ENCODE data around the gene LINGO1.

Gene LINGO1

DNA sequence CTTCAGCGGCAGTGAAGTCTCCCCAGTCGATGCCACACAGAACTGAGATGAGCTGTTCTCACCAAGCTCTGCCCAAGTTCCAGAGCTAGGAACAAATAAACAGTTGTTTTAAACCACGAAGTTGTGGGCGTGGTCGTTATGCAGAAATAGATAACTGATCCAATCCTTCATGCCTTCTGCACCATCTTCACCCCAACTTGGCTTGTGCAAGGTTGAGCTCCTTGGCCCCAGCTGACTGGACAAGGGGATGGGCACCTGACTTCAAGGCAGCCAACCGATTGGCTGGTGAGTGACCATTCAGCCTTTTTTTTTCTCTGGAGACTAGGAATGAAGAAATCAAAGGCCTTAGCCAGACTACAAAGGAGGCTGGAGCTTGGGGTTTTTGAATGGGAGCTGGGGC is 23.9 kb downstream of the LINGO1 start:
- TF ChIP-seq POLR2A (IDR thresholded peaks at IDR 0.05; ENCODE audit: low read depth, low read length) = no peak
- FAIRE-seq (no peak), DNase-seq (ENCODE audit: insufficient read length, low spot score) (no peak)

DNA sequence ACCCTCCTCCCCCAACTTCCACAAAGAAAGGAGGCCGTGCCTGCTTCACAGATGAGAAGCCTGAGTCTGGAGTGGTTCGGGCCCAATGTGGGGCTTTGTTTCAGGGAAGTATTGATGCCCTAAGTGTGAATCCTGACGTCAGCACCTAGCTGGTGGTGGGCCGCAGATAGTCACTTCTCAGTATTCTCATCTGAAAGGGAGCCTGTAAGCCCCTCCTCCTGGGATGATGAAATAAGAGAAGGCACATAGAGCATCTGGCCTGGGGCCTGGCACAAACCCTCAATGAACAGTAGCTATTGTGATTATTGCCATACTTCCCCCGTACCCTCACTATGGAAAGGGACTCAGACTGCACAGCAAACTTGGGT is 24.8 kb downstream of the LINGO1 start:
- no peak for TF ChIP-seq POLR2A (IDR thresholded peaks at IDR 0.05; ENCODE audit: low read depth, low read length)
- FAIRE-seq (no peak), DNase-seq (ENCODE audit: insufficient read length, low spot score) (no peak)

DNA sequence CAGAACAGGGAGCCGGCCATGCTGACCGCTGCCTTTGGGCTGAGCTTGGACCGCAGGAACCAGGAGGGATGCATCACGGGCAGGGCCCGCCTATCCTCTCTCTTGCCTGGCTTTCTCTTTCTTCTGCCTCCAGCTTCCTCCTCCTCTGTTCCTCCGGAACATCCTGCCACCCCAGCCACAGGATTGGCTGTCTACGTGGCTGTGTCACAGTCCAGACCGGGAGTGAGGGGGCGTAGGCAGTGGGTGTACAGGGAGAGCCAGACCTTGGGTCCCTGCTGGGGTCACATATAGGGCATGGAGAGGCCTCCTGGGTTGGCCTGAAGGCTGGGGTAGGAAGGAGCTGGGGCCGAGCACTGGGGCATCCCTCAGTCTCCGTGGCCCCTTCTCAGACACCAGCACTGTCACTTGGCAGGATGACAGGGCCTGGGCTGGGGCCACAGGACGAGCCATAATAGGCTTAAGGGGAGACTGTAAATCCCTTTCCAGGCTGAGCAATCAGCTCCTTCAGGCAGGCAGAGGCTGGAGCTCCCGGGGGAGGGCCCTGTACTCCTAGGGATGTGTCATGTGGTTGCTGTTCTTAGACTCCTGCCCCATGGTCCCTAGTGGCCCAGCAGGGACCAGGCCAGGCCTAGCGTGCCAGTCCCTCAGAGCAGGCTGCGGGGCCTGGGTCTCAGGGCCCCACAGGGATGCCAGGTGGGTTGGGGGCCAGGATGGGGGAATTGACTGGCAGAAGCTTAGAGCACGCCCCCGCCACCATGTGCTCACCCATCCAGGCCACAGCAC is 25.4 kb downstream of the LINGO1 start:
- no peak for FAIRE-seq
- DNase-seq (ENCODE audit: insufficient read length, low spot score) = peak; percentile 59
- no peak for TF ChIP-seq POLR2A (IDR thresholded peaks at IDR 0.05; ENCODE audit: low read depth, low read length)

DNA sequence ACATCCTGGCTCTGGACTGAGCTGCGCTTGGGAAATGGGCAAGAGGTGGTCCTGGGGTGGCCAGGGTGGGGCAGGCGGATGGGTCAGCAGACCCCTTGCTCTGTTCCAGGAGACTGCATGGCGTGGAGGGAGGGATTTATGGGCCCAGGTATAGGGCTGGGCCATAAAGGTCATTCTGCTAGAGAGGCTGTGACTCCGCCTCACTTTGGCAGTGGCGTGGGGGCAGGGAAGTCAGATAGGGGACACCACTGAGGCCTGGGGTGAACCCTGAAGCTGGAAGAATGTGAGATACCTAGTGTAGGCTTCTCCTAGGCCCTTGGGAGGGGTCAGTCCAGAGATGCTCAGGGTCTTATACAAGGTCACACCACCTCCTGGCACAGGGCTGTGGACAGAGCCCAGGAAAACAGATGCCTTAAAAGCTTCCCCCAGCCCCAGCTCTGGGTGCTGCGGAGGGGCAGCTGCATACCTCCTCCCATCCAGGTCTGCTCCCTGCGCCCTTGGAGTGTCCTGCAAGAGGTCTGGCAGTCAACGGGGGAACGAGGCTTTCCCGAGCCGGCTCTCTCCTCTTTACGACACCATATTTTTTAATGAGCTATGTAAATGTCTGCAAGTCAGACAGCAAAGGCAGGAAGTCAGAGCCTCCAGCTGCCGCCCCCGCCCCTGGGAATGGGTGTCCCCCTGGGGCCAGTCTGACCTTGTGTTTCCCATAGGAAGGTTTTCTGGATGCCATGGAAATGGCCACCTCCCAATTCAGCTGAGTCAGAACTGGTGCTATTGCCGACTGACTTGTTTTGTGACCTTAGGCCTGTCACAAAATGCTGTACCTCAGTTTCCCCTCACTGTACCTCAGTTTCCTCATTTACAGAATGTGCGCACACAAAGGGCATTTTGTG is 26.3 kb downstream of the LINGO1 start:
- FAIRE-seq (no peak), DNase-seq (ENCODE audit: insufficient read length, low spot score) (no peak)
- TF ChIP-seq POLR2A (IDR thresholded peaks at IDR 0.05; ENCODE audit: low read depth, low read length) = no peak

DNA sequence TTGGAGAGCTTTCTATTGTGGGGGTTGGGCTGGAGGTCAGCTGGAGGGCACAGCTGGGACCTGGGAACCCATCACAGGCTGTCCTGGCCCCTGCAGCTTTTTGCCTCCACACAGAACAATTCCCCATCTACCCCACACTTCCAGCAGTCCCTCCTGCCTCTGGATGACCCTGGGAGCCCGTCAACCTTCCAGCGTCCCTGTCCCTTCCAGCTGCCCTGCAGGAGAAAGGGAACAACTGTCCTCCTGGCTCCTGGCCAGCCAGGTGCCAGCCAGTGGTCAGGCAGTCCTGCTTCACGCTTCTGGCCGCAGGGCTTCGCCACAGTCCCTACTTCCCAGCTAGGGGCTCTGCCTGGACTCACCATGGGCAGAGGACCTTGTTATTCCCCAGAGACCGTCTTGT is 27.2 kb downstream of the LINGO1 start:
- no peak for TF ChIP-seq POLR2A (IDR thresholded peaks at IDR 0.05; ENCODE audit: low read depth, low read length)
- DNase-seq (ENCODE audit: insufficient read length, low spot score) = no peak
- FAIRE-seq = no peak

DNA sequence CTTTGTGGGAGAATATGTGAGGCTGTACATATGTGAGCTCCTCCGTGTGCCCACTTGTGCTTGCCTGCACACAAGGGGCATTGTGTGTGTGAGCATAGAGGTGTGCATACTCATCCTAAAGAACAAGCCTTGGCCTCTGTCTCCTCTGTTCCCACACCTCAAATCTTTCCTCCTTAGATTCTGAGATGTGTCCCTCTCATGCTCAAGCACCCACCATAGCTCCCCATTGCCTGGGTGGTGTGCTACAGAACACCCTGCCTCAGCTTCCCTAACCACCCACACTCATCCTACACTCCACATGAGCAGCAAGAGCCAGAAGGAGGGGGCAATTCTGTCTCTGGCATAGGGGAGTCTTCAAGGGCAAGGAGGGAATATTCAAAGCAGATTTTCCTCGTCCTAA is 27.7 kb downstream of the LINGO1 start:
- DNase-seq (ENCODE audit: insufficient read length, low spot score) (no peak), FAIRE-seq (no peak)
- no peak for TF ChIP-seq POLR2A (IDR thresholded peaks at IDR 0.05; ENCODE audit: low read depth, low read length)

DNA sequence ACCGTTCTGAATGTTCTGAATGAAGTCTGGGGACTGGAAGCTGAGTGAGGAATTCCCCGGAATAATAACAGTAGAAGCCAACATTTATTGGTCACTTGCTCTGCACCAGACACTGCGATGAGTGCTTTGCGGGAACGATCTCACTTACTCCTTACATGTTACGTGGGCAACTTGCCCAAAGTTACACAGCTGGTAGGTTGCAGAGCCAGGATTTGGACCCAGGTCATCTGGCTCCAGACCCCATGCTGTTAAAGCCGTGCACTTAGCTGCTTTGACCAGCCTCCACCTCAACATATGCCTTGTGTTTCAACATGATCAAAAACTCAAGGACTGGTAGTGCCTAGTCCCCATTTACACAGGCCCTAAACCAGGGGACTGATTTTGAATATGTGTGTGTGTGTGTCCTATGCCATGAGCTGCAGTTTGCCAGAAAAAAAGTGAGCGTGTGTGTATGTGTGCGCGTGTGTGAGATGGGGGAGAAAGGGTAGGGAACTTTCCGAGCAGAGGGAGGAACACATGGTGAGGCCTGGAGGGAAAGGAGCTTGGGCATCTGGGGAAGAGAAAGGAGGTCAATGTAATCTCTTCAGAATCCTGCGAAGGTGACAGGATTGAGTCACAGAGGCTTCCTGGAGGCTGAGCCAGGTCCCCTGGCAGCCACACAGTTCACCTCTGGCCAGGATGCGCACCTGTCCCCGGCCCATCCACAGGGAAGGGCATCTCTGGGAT is 28.9 kb downstream of the LINGO1 start:
- no peak for TF ChIP-seq POLR2A (IDR thresholded peaks at IDR 0.05; ENCODE audit: low read depth, low read length)
- no peak for FAIRE-seq

DNA sequence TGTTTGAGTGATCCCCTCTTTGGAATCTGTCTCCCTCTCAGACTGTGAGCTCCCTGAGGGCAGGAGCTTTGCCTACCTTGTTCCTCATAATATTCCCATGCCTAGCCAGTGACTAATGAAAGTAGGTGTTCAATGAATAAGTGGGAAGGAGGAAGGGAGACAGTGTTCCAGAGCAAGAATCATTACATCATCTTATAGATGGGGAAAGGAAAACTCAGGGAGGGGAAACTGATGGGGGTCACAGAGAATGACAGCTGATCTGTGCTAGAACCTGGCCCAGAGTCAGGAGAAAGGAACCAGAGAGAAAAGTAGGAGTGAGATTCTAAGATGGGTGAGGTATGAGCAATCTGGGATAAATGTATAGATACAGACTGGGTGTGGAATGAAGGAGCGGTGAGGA is 29.9 kb downstream of the LINGO1 start:
- FAIRE-seq = no peak
- DNase-seq (ENCODE audit: insufficient read length, low spot score) = no peak
- TF ChIP-seq POLR2A (IDR thresholded peaks at IDR 0.05; ENCODE audit: low read depth, low read length) = no peak

More for the DNA sequence above, 28.9 kb downstream of the LINGO1 start:
- DNase-seq (ENCODE audit: insufficient read length, low spot score) = no peak

DNA sequence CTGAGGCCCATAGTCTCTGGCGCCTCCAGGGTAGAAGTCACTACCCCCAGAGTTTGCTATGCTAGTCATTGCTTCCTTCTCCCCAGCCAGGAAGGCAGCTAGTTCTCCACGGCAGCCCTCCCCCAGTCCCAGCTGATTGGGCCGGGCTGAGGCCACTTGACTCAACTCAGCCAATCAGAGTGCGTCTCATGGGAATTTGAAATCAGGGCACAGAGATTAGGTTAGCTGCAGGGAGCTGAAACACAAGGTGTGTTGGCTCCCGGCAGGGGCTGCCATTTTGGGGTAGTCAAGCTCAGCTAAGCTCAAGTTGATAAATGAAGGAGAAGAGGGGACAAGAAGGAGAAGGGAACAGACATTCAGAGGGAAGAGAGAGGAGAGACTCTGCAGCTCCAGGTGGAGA is 32.8 kb downstream of the LINGO1 start:
- DNase-seq (ENCODE audit: insufficient read length, low spot score) (peak; percentile 38), FAIRE-seq (no peak)
- no peak for TF ChIP-seq POLR2A (IDR thresholded peaks at IDR 0.05; ENCODE audit: low read depth, low read length)

DNA sequence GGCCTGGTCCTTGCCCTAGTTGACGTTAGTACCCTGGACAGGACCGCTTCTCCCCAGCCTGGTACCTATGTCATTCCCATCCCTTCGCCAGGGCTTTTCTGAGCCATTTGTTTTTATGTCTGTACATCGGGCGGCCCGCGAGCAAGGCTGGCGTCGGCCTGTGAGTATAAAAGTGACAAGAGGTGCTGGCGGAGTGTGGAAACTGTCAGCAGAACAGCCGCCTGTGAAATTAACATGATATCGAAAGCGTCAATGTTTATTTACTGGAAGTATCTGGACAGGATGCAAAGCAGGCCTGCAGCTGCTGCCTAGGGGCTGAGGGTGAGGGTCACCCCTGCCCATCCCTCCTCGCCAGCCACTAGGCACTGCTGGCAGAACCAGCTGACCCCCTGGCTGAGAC is 33.4 kb downstream of the LINGO1 start:
- FAIRE-seq = no peak
- no peak for TF ChIP-seq POLR2A (IDR thresholded peaks at IDR 0.05; ENCODE audit: low read depth, low read length)

DNA sequence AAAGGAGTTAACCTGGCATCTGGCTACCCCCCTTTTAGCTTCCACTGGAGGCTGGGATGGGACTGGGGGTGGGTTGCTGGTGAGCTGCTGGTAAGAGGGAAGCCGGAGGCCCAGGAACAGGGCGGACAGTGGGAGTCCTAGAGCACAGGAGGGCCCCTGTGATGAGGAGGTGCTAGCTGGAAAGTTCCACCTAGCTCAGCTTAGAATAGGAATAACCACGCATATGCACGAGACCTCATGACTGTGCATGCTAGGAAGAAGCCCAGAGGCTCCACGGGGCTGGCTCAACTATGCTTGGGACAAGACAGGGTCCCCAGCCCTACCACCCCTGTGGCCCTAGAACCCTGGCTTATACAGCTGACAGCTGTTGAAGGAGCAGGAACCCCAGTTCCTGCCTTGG is 34.1 kb downstream of the LINGO1 start:
- TF ChIP-seq POLR2A (IDR thresholded peaks at IDR 0.05; ENCODE audit: low read depth, low read length) = no peak
- no peak for FAIRE-seq
- DNase-seq (ENCODE audit: insufficient read length, low spot score) = no peak

More for the DNA sequence above, 33.4 kb downstream of the LINGO1 start:
- DNase-seq (ENCODE audit: insufficient read length, low spot score) = no peak

DNA sequence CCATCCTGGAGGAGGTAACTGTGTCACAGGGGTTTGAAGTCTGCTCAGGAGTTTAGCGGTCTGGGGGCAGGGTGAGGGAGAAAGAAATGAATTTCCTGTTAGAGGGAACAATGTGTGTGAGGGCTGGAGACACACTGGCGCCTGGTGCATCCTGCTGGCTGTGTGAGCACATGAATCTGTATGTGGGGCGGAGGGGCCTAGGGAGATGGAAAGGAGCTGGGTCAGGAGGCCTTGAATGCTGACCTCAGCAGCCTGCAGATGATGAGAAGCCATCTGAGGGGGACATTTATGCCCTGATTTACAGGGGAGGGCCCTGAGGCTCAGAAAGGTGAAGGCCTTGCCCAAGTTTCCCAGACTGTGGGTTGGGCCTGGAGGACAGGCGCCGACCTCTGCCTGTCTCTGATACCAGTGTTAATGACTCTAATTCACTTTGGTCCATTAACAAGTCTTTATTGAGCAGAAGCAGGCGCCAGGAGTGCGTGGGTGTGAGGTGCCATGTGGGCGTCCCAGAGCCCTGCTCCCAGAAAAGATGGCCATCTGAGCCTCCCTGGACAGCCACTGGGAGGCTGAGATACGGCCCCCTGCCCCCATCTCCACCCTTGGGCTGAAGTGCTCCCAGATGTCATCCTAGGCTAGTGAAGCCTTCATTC is 34.8 kb downstream of the LINGO1 start:
- TF ChIP-seq POLR2A (IDR thresholded peaks at IDR 0.05; ENCODE audit: low read depth, low read length) = no peak
- no peak for DNase-seq (ENCODE audit: insufficient read length, low spot score)
- FAIRE-seq = no peak
